Measurements from ENCODE around the gene ZAR1L. TPM values are rescaled to one million over a fixed set of nuclear protein-coding genes. Genes with fewer than 3 reads are reported as not detected.
A peak's percentile ranks its signal among the peaks of the same experiment; 100 is the strongest.

Gene ZAR1L
- total and polyA plus RNA-seq, 11 donors, result not detected

DNA sequence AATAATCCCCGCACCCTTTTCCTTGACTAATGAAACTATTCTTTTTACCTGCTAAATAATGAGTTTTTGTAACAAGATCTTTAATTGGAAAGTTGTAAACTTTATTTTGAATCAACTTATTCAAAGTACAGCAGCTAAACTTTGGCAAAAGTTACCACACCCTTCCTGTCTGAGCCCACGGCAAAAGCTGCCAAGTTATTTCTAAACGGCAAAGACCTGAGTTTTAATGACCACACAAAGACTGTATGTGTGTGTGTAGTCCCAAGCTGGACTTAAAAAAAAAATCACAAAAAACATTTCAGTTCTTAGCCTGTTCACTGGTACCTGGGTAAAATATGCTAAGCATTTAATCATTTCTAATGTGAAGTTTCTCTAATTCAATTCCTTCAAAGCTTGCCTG is 60.7 kb downstream of the ZAR1L start:
- H3K9me3 ChIP-seq, result no peaks in the 10 kb centered on the region
- peaks cover 0 to 68% (median 17%) of the 10 kb centered on the region in 9 donors for H3K36me3 ChIP-seq
- peak; percentile 35 to 60 (median 52) for ATAC-seq
- H3K4me1 ChIP-seq, result peaks cover 0 to 62% (median 23%) of the 10 kb centered on the region in 12 donors
- peak overlapping the region; percentile 79 to 93 (median 88) for H3K27ac ChIP-seq
- H3K27me3 ChIP-seq, result no peaks in the 10 kb centered on the region
- no peak for TF ChIP-seq POLR2A (IDR thresholded peaks at IDR 0.05)
- TF ChIP-seq, protein P1, sequence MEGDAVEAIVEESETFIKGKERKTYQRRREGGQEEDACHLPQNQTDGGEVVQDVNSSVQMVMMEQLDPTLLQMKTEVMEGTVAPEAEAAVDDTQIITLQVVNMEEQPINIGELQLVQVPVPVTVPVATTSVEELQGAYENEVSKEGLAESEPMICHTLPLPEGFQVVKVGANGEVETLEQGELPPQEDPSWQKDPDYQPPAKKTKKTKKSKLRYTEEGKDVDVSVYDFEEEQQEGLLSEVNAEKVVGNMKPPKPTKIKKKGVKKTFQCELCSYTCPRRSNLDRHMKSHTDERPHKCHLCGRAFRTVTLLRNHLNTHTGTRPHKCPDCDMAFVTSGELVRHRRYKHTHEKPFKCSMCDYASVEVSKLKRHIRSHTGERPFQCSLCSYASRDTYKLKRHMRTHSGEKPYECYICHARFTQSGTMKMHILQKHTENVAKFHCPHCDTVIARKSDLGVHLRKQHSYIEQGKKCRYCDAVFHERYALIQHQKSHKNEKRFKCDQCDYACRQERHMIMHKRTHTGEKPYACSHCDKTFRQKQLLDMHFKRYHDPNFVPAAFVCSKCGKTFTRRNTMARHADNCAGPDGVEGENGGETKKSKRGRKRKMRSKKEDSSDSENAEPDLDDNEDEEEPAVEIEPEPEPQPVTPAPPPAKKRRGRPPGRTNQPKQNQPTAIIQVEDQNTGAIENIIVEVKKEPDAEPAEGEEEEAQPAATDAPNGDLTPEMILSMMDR (IDR thresholded peaks at IDR 0.05), result no peak
- peak overlapping the region; percentile 8 to 55 (median 49) for H3K4me3 ChIP-seq
- DNase-seq, result no peak
- WGBS, 4 donors, result 21 to 32% (median 27%) methylated on average over 3 of the region's 3 CpGs
- intact Hi-C loops (cut with DNase I), result loop anchor here in 4 of 10 donors (2.0 to 5.0 kb wide), 3 partner anchors 30 to 43 kb away; no protein-coding TSS in a partner anchor

DNA sequence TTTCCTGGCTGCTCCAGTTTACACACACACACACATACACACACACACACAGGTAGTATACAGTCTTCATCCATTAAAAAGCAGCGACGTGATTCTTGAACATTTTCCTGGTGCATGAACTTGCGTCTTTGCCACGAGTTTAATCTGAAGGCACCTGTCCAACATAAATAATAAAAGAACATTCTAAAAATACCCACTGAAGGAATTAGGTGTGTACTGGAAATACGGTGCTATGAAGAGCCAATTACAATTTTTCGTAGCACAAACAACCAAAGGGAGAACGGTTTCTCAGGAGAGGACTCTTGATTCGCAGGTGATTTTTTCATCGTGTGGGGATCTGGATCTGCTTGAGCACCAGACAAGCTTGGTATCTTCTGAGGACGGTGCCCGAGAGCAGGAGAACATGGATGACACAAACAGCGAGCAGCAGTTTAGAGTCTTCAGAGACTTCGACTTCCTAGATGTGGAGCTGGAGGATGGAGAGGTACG is 61.2 kb downstream of the ZAR1L start:
- no peak for DNase-seq
- Histone ChIP-seq H3K27me3 (no peaks in the 10 kb centered on the region), H3K36me3 (peaks cover 0 to 69% (median 21%) of the 10 kb centered on the region in 9 donors), H3K4me1 (peaks cover 0 to 57% (median 21%) of the 10 kb centered on the region in 12 donors), H3K4me3 (peak overlapping the region; percentile 8 to 55 (median 49)), H3K9me3 (no peaks in the 10 kb centered on the region), H3K27ac (peak overlapping the region; percentile 79 to 93 (median 88))
- peak; percentile 54 to 80 (median 61) for ATAC-seq
- intact Hi-C loops (cut with DNase I), result loop anchor here in 4 of 10 donors (2.0 to 5.0 kb wide), 3 partner anchors 31 to 43 kb away; no protein-coding TSS in a partner anchor
- no peak for TF ChIP-seq POLR2A (IDR thresholded peaks at IDR 0.05)
- TF ChIP-seq, protein P1 (IDR thresholded peaks at IDR 0.05), result no peak
- WGBS, 4 donors, result 24 to 34% (median 30%) methylated on average over 14 of the region's 14 CpGs

Other genes with a start within 250 kb of the ZAR1L start
- 1 to 10 TPM in 2 of 9 donors, under 1 TPM in 7; 0.13 to 5.2 (median 0.42) TPM for gene BRCA2, start 145 bp upstream of the ZAR1L start, total RNA-seq
- gene BRCA2, start 145 bp upstream of the ZAR1L start, polyA plus RNA-seq, result under 1 TPM; 0.04 to 0.12 TPM
- 10 to 100 TPM in 2 of 9 donors, 1 to 10 TPM in 7; 2.1 to 14.8 (median 4.5) TPM for gene N4BP2L1, start 112.8 kb upstream of the ZAR1L start, total RNA-seq
- gene N4BP2L1, start 112.8 kb upstream of the ZAR1L start, polyA plus RNA-seq, result 1 to 10 TPM; 3.2 to 8.2 TPM
- 100 to 1,000 TPM; 106 to 297 (median 142) TPM for gene N4BP2L2, start 223.4 kb upstream of the ZAR1L start, total RNA-seq
- 10 to 100 TPM; 40.4 to 53.8 TPM for gene N4BP2L2, start 223.4 kb upstream of the ZAR1L start, polyA plus RNA-seq